GM12878 (cell line): ENCODE data around the gene SLAMF1. TPM values are rescaled to one million over a fixed set of nuclear protein-coding genes. Genes with fewer than 3 reads are reported as not detected.

Experiments used
- ATAC-seq: fragments of 200-7000 bp; cut with Tn5 transposase; 3 replicates; pipeline ENCODE4 v1.9.1; 2020; ENCODE audit warnings: mild to moderate bottlenecking, moderate library complexity
- BruUV-seq: library from RNA; stranded (reverse); fragments of 400-500 nt; replicated peaks from 2 replicates; lab custom pipeline; 2021; lab: Mats Ljungman, UMichigan
- CTCF ChIA-PET: fragments of 300-600 bp; sonication (Branson Sonifier 250); formaldehyde crosslinking; extraction: SDS; loops from one replicate; lab custom pipeline; 2021; ENCODE audit warnings: inconsistent platforms; lab: Yijun Ruan, JAX
- POLR2A ChIA-PET: fragments of 350-600 bp; formaldehyde crosslinking; extraction: SDS; loops from one replicate; lab custom pipeline; 2021; ENCODE audit warnings: inconsistent platforms; lab: Charles Lee
- RAD21 ChIA-PET: fragments of 300-600 bp; sonication (Branson Sonifier 250); formaldehyde crosslinking; loops from one replicate; lab custom pipeline; 2023; ENCODE audit warnings: antibody characterized with exemption; ENCODE audit not compliant: unreplicated experiment; lab: Charles Lee
- SMC1A ChIA-PET: fragments of 300-600 bp; sonication (Branson Sonifier 250); formaldehyde crosslinking; loops from one replicate; lab custom pipeline; 2023; ENCODE audit not compliant: unreplicated experiment, uncharacterized antibody; lab: Charles Lee
- DNase-seq: peaks from one replicate; pipeline ENCODE4 v3.0.0-alpha.2; 2011; ENCODE audit warnings: low read depth, low spot score
- FAIRE-seq: peaks from 3 replicates; lab custom pipeline; 2011; peaks lifted over from hg19 to GRCh38; lab: Jason Lieb, UNC
- H2AFZ ChIP-seq: 2 replicates; pipeline ENCODE4 v1.6.0; 2011; ENCODE audit warnings: low read depth, low read length, control low read depth; ENCODE audit not compliant: control insufficient read depth
- H3K27ac ChIP-seq: 2 replicates; pipeline ENCODE4 v1.5.1; 2011; ENCODE audit warnings: control low read depth; ENCODE audit not compliant: control insufficient read depth, insufficient read depth
- H3K27me3 ChIP-seq, 2 experiments: replicated peaks in 1 of 2; 2 replicates each; pipeline versions ENCODE4 v1.6.0 to v1.6.1; 2011; ENCODE audit warnings: low read length in 1 of 2; ENCODE audit not compliant: control insufficient read depth in 2 of 2, insufficient read depth in 2 of 2
- H3K36me3 ChIP-seq, 2 experiments: 2 replicates each; pipeline ENCODE4 v1.5.1; 2011; ENCODE audit warnings: low read length in 1 of 2; ENCODE audit not compliant: control insufficient read depth in 2 of 2, insufficient read depth in 2 of 2
- H3K4me1 ChIP-seq: 2 replicates; pipeline ENCODE4 v1.6.1; 2011; ENCODE audit warnings: mild to moderate bottlenecking, low read length, moderate library complexity, mixed read lengths; ENCODE audit not compliant: control insufficient read depth, insufficient read depth
- H3K4me2 ChIP-seq: 2 replicates; pipeline ENCODE4 v1.6.0; 2011; ENCODE audit warnings: control low read depth; ENCODE audit not compliant: control insufficient read depth, insufficient read depth
- H3K4me3 ChIP-seq: fragments of 200-600 bp; sonication (generic); 2 replicates; pipeline ENCODE4 v1.5.1; 2016
- H3K79me2 ChIP-seq: 2 replicates; pipeline ENCODE4 v1.6.0; 2011; ENCODE audit warnings: low read length; ENCODE audit not compliant: control insufficient read depth, insufficient read depth
- H3K9ac ChIP-seq: 2 replicates; pipeline ENCODE4 v1.8.0; 2011; ENCODE audit warnings: low read length, control low read depth, mixed read lengths; ENCODE audit not compliant: control insufficient read depth, insufficient read depth
- H3K9me3 ChIP-seq: replicated peaks from 3 replicates; pipeline ENCODE4 v1.5.1; 2011; ENCODE audit warnings: mild to moderate bottlenecking, low read length; ENCODE audit not compliant: control insufficient read depth, insufficient read depth
- H4K20me1 ChIP-seq: 2 replicates; pipeline ENCODE4 v1.6.0; 2011; ENCODE audit not compliant: control insufficient read depth, insufficient read depth
- ATF7 ChIP-seq: fragments of 450-650 bp; IDR thresholded peaks from 2 replicates; pipeline ENCODE4 v1.6.1; 2016; ENCODE audit warnings: low read depth, mild to moderate bottlenecking
- BCL11A ChIP-seq: IDR thresholded peaks from 2 replicates; pipeline ENCODE4 v1.6.1; 2011; ENCODE audit warnings: low read depth, low read length
- CBX5 ChIP-seq: sonication (generic); IDR thresholded peaks from 2 replicates; pipeline ENCODE4 v1.6.1; 2016; ENCODE audit warnings: low read depth, moderate library complexity, mild to moderate bottlenecking, inconsistent platforms
- GATAD2B ChIP-seq: fragments of 450-650 bp; conservative IDR thresholded peaks from 2 replicates; pipeline ENCODE4 v1.6.1; 2017; ENCODE audit warnings: low read depth, mild to moderate bottlenecking, moderate library complexity
- KAT2A ChIP-seq: conservative IDR thresholded peaks from 2 replicates; pipeline ENCODE4 v1.6.1; 2011; ENCODE audit warnings: low read depth, low read length; ENCODE audit not compliant: control insufficient read depth
- MYC ChIP-seq: IDR thresholded peaks from 2 replicates; pipeline ENCODE4 v1.6.1; 2011; ENCODE audit warnings: mild to moderate bottlenecking, low read length, moderate library complexity, inconsistent platforms; ENCODE audit not compliant: insufficient read depth, insufficient replicate concordance, insufficient read length, severe bottlenecking
- NR2C1 ChIP-seq: fragments of 450-650 bp; IDR thresholded peaks from 2 replicates; pipeline ENCODE4 v1.6.1; 2017; ENCODE audit warnings: antibody characterized with exemption, mild to moderate bottlenecking, moderate library complexity
- NRF1 ChIP-seq: conservative IDR thresholded peaks from 2 replicates; pipeline ENCODE4 v1.6.1; 2011; ENCODE audit warnings: mild to moderate bottlenecking, low read depth, low read length, improper control_type of control experiment
- SIN3A ChIP-seq: IDR thresholded peaks from 2 replicates; pipeline ENCODE4 v1.6.1; 2012; ENCODE audit warnings: low read depth, low read length, improper control_type of control experiment
- SREBF2 ChIP-seq: IDR thresholded peaks from 2 replicates; pipeline ENCODE4 v1.6.1; 2012; ENCODE audit warnings: mild to moderate bottlenecking, low read length
- SUPT20H ChIP-seq: IDR thresholded peaks from 2 replicates; pipeline ENCODE4 v1.6.1; 2011; ENCODE audit warnings: low read depth, mild to moderate bottlenecking, low read length, moderate library complexity, borderline replicate concordance; ENCODE audit not compliant: control insufficient read depth
- SUZ12 ChIP-seq: fragments of 200-600 bp; sonication (generic); IDR thresholded peaks from one replicate; pipeline ENCODE4 v1.6.1; 2018; ENCODE audit warnings: antibody characterized with exemption, mild to moderate bottlenecking; ENCODE audit not compliant: unreplicated experiment
- TAF1 ChIP-seq: IDR thresholded peaks from 2 replicates; pipeline ENCODE4 v1.6.1; 2011; ENCODE audit warnings: mild to moderate bottlenecking, low read depth, low read length, borderline replicate concordance
- WRNIP1 ChIP-seq: IDR thresholded peaks from 2 replicates; pipeline ENCODE4 v1.6.1; 2011; ENCODE audit warnings: low read depth, low read length, improper control_type of control experiment, borderline replicate concordance
- ZNF274 ChIP-seq: IDR thresholded peaks from one replicate; pipeline ENCODE4 v1.8.0; 2011; ENCODE audit not compliant: insufficient read length, insufficient read depth
- WGBS: methylation state at CpG from one replicate; pipeline ENCODE4 v1.1.6; 2016; ENCODE audit warnings: low lambda C conversion rate; ENCODE audit not compliant: insufficient replicate concordance, insufficient coverage; ENCODE audit errors: missing lambda C conversion rate; 5-methylcytosine and 5-hydroxymethylcytosine counted together
- in situ Hi-C: fragments of 300-500 bp; cut with MboI; formaldehyde crosslinking; loops from 9 replicates; pipeline ENCODE4 v1.14.3; 2018; ENCODE audit warnings: mixed read lengths
- intact Hi-C: fragments of 100-400 bp; cut with micrococcal nuclease; formaldehyde crosslinking; loops from one replicate; pipeline ENCODE4 v1.14.2; 2022; ENCODE audit not compliant: unreplicated experiment
- polyA plus RNA-seq, 11 experiments: library from polyadenylated mRNA; depleted of rRNA in 4 of 11; unstranded in 6 of 11; stranded (reverse) in 5 of 11; fragments of >200 nt; fragmentation: Nextera tagmentation in 4 of 11; fragmentation: Illumina TruSeq in 1 of 11; extraction: Ambion mirVana in 4 of 11; extraction: Trizol in 1 of 11; gene quantifications; 1 replicate in 1 of 11; 2 replicates in 10 of 11; pipeline versions ENCODE4 v1.2.1 to v1.2.3, GENCODE V29; 2011 to 2016; ENCODE audit warnings: inconsistent platforms in 2 of 11, missing spikeins in 2 of 11, low read depth in 1 of 11
- total RNA-seq, 4 experiments: library from RNA; depleted of rRNA in 3 of 4; stranded (reverse); fragments of >200 nt in 3 of 4; fragmentation: Illumina TruSeq in 1 of 4; extraction: Trizol in 1 of 4; gene quantifications; 2 replicates each; pipeline versions ENCODE4 v1.2.1 to v1.2.3, GENCODE V29; 2013 to 2021

SLAMF1 gene
- total and polyA plus RNA-seq, 10 of the 15 experiments (the other 5 are each of a cell fraction or from before 2014, with no cell fraction given): 87.3 to 260 (median 131) TPM

DNA sequence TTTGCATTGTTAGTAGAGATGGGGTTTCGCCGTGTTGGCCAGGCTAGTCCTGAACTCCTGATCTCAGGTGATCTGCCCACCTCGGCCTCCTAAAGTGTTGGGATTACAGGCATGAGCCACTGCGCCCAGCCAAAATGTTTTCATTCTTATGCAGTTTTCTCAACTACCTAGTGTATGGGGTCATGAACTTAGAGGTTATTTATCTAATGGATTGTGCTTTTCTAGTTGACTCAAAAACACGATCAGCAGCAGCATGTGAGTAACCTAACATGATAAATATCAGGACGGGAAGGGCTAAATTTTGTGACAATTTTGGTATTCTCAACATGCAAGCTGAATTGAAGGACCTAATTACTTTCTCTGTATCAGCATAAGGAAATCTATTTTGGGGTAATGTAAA lies 58.4 kb downstream of the SLAMF1 start:
- in situ Hi-C loops: no loop called here
- ChIA-PET RAD21 (interaction anchor here (0.6 to 1.0 kb wide), 2 partner anchors 10 to 297 kb away, joined by 3 read pairs; no protein-coding TSS in a partner anchor), SMC1A (interaction anchor here (0.7 to 5.0 kb wide), 7 partner anchors 10 to 246 kb away, joined by 3 to 31 read pairs (median 3); partner anchors contain the start of gene SLAMF6), CTCF (interaction anchor here (0.6 to 3.2 kb wide), 5 partner anchors 8 to 325 kb away, joined by 3 to 13 read pairs (median 3); partner anchors contain the start of gene CD84), POLR2A (interaction anchor here (0.6 to 1.0 kb wide), 2 partner anchors 11 to 95 kb away, joined by 3 to 4 read pairs; no protein-coding TSS in a partner anchor)
- Histone ChIP-seq H3K4me2 (no peak overlapping the region), H3K27me3 (no peaks in the 10 kb centered on the region), H3K9me3 (no peaks in the 10 kb centered on the region; the same call in 2 of the 3 replicates), H3K4me3 (no peak overlapping the region), H3K36me3 (no peaks in the 10 kb centered on the region), H3K27ac (no peak overlapping the region), H3K4me1 (no peaks in the 10 kb centered on the region), H3K9ac (no peak overlapping the region), H4K20me1 (no peaks in the 10 kb centered on the region), H2AFZ (no peak overlapping the region), H3K79me2 (no peaks in the 10 kb centered on the region)
- intact Hi-C loops: no loop called here
- DNase-seq: no peak
- BruUV-seq: no TSS peak
- WGBS: 44% methylated on average over 6 of the region's 6 CpGs
- TF ChIP-seq ZNF274 (no peak), BCL11A (no peak), SREBF2 (no peak), WRNIP1 (no peak), SIN3A (no peak), NRF1 (no peak), MYC (no peak), TAF1 (no peak), KAT2A (no peak), CBX5 (no peak), NR2C1 (no peak), ATF7 (no peak), SUPT20H (no peak), SUZ12 (no peak), GATAD2B (no peak)
- no peak for FAIRE-seq
- ATAC-seq: no peak
